Measurements from ENCODE around the gene TTC23L. TPM values are rescaled to one million over a fixed set of nuclear protein-coding genes. Genes with fewer than 3 reads are reported as not detected.

The TTC23L gene
- total RNA-seq, 2 donors from 2014 or later, result 0.74 TPM; not detected in 1

DNA sequence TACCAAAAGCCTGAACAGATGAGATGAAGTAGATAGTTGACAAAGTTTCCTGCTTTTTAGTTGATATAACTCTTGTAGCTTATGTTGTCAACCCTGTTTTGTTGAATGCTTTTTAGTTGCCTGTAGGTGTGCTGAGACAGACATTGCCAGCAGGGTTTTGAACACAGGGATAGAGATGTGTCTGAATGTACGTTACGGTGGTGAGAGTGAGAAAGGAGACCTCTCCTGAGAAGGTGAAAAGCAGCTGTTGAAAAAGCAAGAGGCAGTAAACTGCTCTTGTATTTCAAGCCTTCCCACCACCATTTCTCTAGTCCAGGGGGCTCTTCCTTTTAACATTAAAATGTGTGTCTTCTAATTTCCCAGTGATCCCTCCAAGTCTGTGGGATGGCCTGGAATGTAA lies 105.1 kb downstream of the TTC23L start:
- intact Hi-C loops (cut with DNase I), result loop anchor here in 1 of 2 donors (5.0 kb wide), 1 partner anchor 853 kb away; no protein-coding TSS in a partner anchor
- no peak for DNase-seq (ENCODE audit: low spot score)

DNA sequence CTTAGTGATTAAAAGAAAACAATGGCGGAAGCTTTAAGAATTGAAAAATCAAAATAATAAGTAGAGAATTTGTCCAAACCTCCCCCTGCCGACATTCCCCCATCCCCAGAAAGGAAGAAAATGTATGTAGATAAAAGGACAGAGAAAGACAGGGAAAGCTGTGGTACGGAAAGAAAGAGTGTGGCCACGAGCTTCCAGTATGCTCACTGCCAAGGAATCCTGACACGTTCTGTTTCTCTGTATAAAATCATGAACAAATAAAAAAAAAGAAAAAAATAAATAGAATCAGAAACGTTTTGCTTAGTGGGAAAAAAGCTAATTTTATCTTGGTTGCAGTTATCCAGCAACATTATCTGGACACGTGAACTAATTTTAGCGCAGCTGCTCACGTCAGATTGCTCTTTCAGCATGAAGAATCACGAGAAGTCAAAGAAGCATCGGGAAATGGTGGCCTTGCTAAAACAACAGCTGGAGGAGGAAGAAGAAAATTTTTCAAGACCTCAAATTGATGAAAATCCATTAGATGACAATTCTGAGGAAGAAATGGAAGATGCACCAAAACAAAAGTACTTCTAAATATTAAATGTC lies 105.6 kb downstream of the TTC23L start:
- intact Hi-C loops (cut with DNase I), result loop anchor here in 1 of 2 donors (5.0 kb wide), 1 partner anchor 853 kb away; no protein-coding TSS in a partner anchor
- no peak for DNase-seq (ENCODE audit: low spot score)

Other genes with a start within 250 kb of the TTC23L start
- 100 to 1,000 TPM in 1 of 2 donors, 10 to 100 TPM in 1; 76.1 to 160 TPM for gene RAI14, start 182.8 kb upstream of the TTC23L start, total RNA-seq
- gene RAD1, start 76.3 kb downstream of the TTC23L start, total RNA-seq, result 10 to 100 TPM; 15.8 to 18.2 TPM
- gene BRIX1, start 76.5 kb downstream of the TTC23L start, total RNA-seq, result 10 to 100 TPM; 20.4 to 24.8 TPM
- gene DNAJC21, start 90.4 kb downstream of the TTC23L start, total RNA-seq, result 10 to 100 TPM; 49.3 to 59.0 TPM
- not detected for gene AGXT2, start 208.8 kb downstream of the TTC23L start, total RNA-seq